ENCODE data around the gene CAPNS2.
A peak's percentile ranks its signal among the peaks of the same experiment; 100 is the strongest.

The CAPNS2 gene

GRCh38 chr16:55534756-55535155 is 31.7 kb upstream of the CAPNS2 start:
- TF ChIP-seq CTCF (conservative IDR thresholded peaks at IDR 0.05; ENCODE audit: low read depth, low read length) = no peak
- DNase-seq (ENCODE audit: low read depth) = no peak
- no peak overlapping the region for H3K4me3 ChIP-seq (ENCODE audit: low read depth, low read length)

- no peak overlapping the region for H3K4me3 ChIP-seq (ENCODE audit: low read depth, low read length)
- TF ChIP-seq CTCF (conservative IDR thresholded peaks at IDR 0.05; ENCODE audit: low read depth, low read length) = no peak
- DNase-seq (ENCODE audit: low read depth) = peak; percentile 35
Observed at GRCh38 chr16:55539049-55539448, 27.4 kb upstream of the CAPNS2 start.

GRCh38 chr16:55539488-55539887 is 27.0 kb upstream of the CAPNS2 start:
- no peak overlapping the region for H3K4me3 ChIP-seq (ENCODE audit: low read depth, low read length)
- no peak for TF ChIP-seq CTCF (conservative IDR thresholded peaks at IDR 0.05; ENCODE audit: low read depth, low read length)
- DNase-seq (ENCODE audit: low read depth) = no peak

- H3K4me3 ChIP-seq (ENCODE audit: low read depth, low read length) = no peak overlapping the region
- no peak for DNase-seq (ENCODE audit: low read depth)
- no peak for TF ChIP-seq CTCF (conservative IDR thresholded peaks at IDR 0.05; ENCODE audit: low read depth, low read length)
Observed at GRCh38 chr16:55540221-55540620, 26.3 kb upstream of the CAPNS2 start.

- DNase-seq (ENCODE audit: low read depth) = peak; percentile 72
- H3K4me3 ChIP-seq (ENCODE audit: low read depth, low read length) = no peak overlapping the region
- TF ChIP-seq CTCF (conservative IDR thresholded peaks at IDR 0.05; ENCODE audit: low read depth, low read length) = no peak
Observed at GRCh38 chr16:55542459-55543082, 23.9 kb upstream of the CAPNS2 start.

- H3K4me3 ChIP-seq (ENCODE audit: low read depth, low read length) = no peak overlapping the region
- DNase-seq (ENCODE audit: low read depth) = peak; percentile 65
- peak; percentile 41 for TF ChIP-seq CTCF (conservative IDR thresholded peaks at IDR 0.05; ENCODE audit: low read depth, low read length)
Observed at GRCh38 chr16:55543472-55543871, 23.0 kb upstream of the CAPNS2 start.

GRCh38 chr16:55552621-55553020 is 13.9 kb upstream of the CAPNS2 start:
- no peak overlapping the region for H3K4me3 ChIP-seq (ENCODE audit: low read depth, low read length)
- TF ChIP-seq CTCF (conservative IDR thresholded peaks at IDR 0.05; ENCODE audit: low read depth, low read length) = no peak
- DNase-seq (ENCODE audit: low read depth) = peak; percentile 77
